Ectodermal cell (in vitro differentiated cells): ENCODE results near the gene GABRG3.

ENCODE experiments used
- H3K27ac ChIP-seq: 2 replicates; pipeline ENCODE4 v1.7.0; 2013; ENCODE audit warnings: mild to moderate bottlenecking, low read depth, low read length; ENCODE audit not compliant: insufficient read depth, poor library complexity, severe bottlenecking
- H3K27me3 ChIP-seq: 2 replicates; pipeline ENCODE4 v1.7.0; 2013; ENCODE audit warnings: mild to moderate bottlenecking, low read length; ENCODE audit not compliant: insufficient read depth, control insufficient read depth, poor library complexity, severe bottlenecking
- H3K36me3 ChIP-seq: one replicate; pipeline ENCODE4 v1.7.0; 2013; ENCODE audit warnings: low read length; ENCODE audit not compliant: control insufficient read depth, insufficient read depth
- H3K4me1 ChIP-seq: one replicate; pipeline ENCODE4 v1.7.0; 2013; ENCODE audit warnings: low read length; ENCODE audit not compliant: control insufficient read depth, insufficient read depth
- H3K4me3 ChIP-seq: 2 replicates; pipeline ENCODE4 v1.7.0; 2013; ENCODE audit warnings: low read depth, low read length, control low read depth; ENCODE audit not compliant: insufficient read depth
- H3K9me3 ChIP-seq: 2 replicates; pipeline ENCODE4 v1.7.0; 2013; ENCODE audit warnings: mild to moderate bottlenecking, low read length, moderate library complexity; ENCODE audit not compliant: control insufficient read depth
- WGBS, 2 experiments: methylation state at CpG; one replicate each; pipeline ENCODE4 v1.1.7; 2013; ENCODE audit warnings: missing lambda C conversion rate in 2 of 2; 5-methylcytosine and 5-hydroxymethylcytosine counted together

The GABRG3 gene

DNA sequence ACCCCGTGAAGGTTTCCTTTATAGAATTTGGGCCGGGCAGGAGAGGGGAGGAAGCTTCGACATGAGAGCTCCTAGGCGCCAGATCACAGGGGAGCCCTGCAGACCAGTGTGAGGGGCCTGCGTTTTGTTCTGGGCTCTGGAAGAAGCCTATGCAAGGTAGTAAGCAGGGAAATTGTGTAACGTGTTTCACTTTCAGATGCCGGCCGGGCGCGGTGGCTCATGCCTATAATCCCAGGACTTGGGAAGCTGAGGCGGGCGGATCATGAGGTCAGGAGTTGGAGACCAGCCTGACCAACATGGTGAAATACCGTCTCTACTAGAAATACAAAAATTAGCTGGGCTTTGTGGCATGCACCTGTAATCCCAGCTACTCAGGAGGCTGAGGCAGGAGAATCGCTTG lies 65.2 kb downstream of the GABRG3 start:
- Histone ChIP-seq H3K9me3 (no peaks in the 10 kb centered on the region), H3K27me3 (no peaks in the 10 kb centered on the region), H3K36me3 (no peaks in the 10 kb centered on the region), H3K4me3 (no peak overlapping the region), H3K27ac (no peak overlapping the region), H3K4me1 (no peaks in the 10 kb centered on the region)
- WGBS, 2 experiments, result 92 to 96% methylated on average over 14 of the region's 14 CpGs

DNA sequence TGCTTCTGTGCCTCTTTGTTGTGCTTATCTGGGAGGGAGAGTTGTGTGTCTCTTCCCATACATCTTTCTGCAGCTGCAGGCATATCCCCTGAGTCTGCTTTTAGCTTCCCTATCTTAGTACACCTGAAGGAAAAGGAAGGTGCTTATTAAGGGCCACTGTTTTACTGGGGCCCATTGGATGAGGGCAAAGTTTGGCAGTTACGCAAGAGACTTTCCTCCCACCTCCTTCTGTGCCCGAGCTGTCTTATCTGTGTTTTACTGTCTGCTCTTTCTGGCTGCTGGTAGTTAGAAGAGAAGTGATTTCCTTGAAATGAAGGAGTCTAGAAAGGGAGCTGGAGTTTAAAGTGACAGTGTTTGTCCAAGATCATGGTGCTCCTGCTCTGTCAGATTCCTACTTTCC lies 66.5 kb downstream of the GABRG3 start:
- no peaks in the 10 kb centered on the region for H3K4me1 ChIP-seq
- no peak overlapping the region for H3K27ac ChIP-seq
- 100% methylated on average over 2 of the region's 2 CpGs for WGBS, 2 experiments
- no peaks in the 10 kb centered on the region for H3K36me3 ChIP-seq
- H3K4me3 ChIP-seq, result no peak overlapping the region
- H3K9me3 ChIP-seq, result no peaks in the 10 kb centered on the region
- no peaks in the 10 kb centered on the region for H3K27me3 ChIP-seq

DNA sequence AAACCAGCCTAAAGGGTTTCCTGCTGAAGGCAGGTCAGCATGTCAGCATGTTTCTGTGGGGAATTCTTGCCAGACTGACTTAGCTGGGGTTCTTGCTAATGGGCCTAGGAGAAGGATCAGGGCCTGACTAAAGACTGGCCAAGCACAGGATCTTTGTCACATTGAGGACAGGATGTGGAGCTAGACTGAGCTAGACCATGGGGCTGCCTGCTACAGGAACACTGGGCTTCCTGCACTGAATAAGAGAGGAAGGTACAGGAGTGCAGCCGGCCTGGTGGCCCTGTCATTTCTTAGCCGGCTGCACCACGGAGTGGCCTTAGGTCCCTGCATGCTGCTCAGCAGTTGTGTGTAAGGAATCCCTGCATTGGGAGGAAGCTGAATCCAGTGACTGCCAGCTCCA lies 68.2 kb downstream of the GABRG3 start:
- Histone ChIP-seq H3K9me3 (no peaks in the 10 kb centered on the region), H3K27me3 (no peaks in the 10 kb centered on the region), H3K4me1 (no peaks in the 10 kb centered on the region), H3K4me3 (no peak overlapping the region), H3K36me3 (no peaks in the 10 kb centered on the region), H3K27ac (no peak overlapping the region)
- WGBS, 2 experiments, result 91 to 92% methylated on average over 3 of the region's 3 CpGs

DNA sequence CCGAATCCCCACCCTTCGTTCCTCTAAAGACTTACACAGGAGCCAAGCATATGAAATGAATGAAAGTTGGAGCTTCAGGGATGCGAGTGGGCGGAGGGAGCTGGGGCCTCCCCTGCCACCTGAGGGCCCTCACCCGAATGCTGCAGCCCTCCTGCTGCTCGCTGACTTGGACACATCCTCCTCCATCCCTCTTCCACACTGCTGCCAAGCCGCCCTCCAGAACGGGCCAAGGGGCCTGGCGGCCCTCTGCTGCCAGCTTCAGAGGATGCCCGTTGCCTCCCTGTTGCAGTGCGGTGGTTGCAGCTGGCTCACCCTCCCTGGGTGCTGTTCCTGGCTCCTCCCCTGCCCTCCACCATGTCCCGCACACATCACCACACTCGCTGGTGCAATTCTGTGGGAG lies 71.2 kb downstream of the GABRG3 start:
- H3K27ac ChIP-seq, result no peak overlapping the region
- 93 to 95% methylated on average over 13 of the region's 13 CpGs for WGBS, 2 experiments
- no peaks in the 10 kb centered on the region for H3K9me3 ChIP-seq
- H3K27me3 ChIP-seq, result no peaks in the 10 kb centered on the region
- no peak overlapping the region for H3K4me3 ChIP-seq
- no peaks in the 10 kb centered on the region for H3K4me1 ChIP-seq
- H3K36me3 ChIP-seq, result no peaks in the 10 kb centered on the region

DNA sequence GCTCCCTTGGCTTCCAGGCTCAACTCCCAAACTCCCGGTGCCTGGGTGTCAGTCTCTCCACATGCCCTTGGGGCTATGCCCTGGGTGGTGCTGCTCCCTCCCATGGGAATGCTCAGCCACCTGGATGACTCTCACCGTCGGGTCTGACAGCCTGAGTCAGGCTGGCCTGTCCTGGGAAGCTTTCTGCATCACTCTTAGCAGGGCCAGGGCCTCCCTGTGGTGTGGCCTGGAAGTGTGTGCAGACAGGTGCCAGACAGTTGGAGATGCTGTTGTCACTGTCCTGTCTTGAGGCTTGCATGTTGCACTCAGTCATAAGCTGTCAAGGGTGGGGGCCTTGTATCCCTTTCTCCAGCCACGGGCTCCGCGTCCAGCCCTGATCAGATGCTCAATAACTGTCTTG lies 71.7 kb downstream of the GABRG3 start:
- no peak overlapping the region for H3K27ac ChIP-seq
- H3K4me1 ChIP-seq, result no peaks in the 10 kb centered on the region
- H3K27me3 ChIP-seq, result no peaks in the 10 kb centered on the region
- no peaks in the 10 kb centered on the region for H3K36me3 ChIP-seq
- H3K9me3 ChIP-seq, result no peaks in the 10 kb centered on the region
- no peak overlapping the region for H3K4me3 ChIP-seq
- WGBS, 2 experiments, result 90 to 92% methylated on average over 6 of the region's 6 CpGs

DNA sequence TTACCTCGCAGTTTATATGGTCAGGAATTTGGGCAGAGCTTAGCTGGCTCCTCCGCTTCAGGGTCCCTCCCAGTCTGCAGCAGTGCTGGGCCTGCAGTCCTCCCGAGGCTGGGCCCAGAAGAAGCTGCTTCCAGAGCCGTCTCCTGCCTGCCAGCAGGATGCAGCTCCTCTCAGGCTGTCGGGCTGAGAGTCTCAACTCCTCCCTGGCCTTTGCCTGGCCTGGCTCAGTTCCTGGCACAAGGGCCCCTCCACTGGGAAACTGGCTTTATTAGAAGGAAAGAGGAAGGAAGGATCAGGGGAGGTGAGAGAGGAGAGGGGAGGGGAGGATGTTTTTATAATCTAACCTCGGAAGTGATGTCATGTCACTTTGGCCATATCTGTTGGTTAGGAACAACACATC lies 72.8 kb downstream of the GABRG3 start:
- Histone ChIP-seq H3K36me3 (no peaks in the 10 kb centered on the region), H3K27me3 (no peaks in the 10 kb centered on the region), H3K4me1 (no peaks in the 10 kb centered on the region), H3K4me3 (no peak overlapping the region), H3K9me3 (no peaks in the 10 kb centered on the region), H3K27ac (no peak overlapping the region)
- WGBS, 2 experiments, result 86 to 88% methylated on average over 6 of the region's 6 CpGs

DNA sequence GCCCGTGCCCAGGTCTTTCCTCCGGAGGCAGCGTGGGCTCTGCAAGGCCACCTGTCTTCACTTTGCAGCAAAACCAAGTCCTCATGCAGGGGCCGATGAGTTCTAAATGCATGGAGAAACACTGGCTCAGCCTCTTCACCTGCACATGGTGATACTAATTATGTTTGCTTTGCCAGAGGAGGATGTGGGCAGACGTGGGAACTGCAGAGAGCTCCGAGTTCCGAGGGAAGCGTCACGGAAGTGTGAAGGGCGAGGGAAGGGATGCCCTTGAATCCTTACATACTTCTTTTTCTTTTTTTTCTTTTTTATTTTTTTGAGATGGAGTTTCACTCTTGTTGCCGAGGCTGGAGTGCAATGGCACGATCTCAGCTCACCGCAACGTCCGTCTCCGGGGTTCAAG lies 74.8 kb downstream of the GABRG3 start:
- no peaks in the 10 kb centered on the region for H3K27me3 ChIP-seq
- H3K9me3 ChIP-seq, result no peaks in the 10 kb centered on the region
- WGBS, 2 experiments, result 94 to 96% methylated on average over 16 of the region's 16 CpGs
- H3K27ac ChIP-seq, result no peak overlapping the region
- no peak overlapping the region for H3K4me3 ChIP-seq
- H3K36me3 ChIP-seq, result no peaks in the 10 kb centered on the region
- H3K4me1 ChIP-seq, result no peaks in the 10 kb centered on the region

DNA sequence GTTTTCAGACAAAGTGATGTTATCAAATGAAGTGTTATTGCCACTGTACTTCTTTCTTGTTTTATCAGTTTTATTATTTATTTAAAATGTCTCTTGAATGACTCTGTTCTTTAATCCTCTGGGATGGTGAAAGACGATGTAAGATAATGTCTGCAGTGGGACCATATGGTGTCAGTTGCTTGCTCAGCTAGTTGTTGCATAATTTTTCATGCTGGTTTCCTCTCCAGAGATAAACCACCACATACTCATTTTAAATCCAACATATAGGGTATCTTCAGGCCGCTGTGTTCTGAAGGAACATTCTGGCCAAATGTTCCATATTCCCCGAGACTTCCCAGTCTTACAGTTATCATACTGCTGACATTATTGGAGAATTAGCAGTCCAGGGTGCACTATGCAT lies 75.9 kb downstream of the GABRG3 start:
- WGBS, 2 experiments, result 92 to 97% methylated on average over 2 to 3 of the region's 3 CpGs
- no peaks in the 10 kb centered on the region for H3K36me3 ChIP-seq
- H3K9me3 ChIP-seq, result no peaks in the 10 kb centered on the region
- no peak overlapping the region for H3K27ac ChIP-seq
- H3K4me1 ChIP-seq, result no peaks in the 10 kb centered on the region
- no peaks in the 10 kb centered on the region for H3K27me3 ChIP-seq
- H3K4me3 ChIP-seq, result no peak overlapping the region

DNA sequence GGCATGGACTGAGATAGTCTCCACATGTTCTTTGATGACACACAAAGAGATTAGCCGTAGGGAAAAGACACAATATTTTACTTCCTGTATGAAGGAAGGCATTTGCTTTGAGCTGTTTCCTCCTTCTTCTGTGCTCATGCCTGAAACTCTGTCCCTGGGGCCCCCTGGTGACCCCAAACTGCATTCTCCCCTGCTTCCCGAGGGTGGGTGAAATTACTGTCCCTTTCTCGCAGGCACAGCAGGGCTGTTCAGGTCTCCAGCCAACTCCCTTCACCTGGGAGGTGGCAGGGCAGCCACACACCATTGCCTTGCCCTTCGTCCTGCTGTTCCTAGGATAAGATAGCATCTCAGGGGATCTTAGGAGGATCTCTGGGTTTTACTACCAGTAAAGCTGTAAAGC lies 79.2 kb downstream of the GABRG3 start:
- no peak overlapping the region for H3K4me3 ChIP-seq
- H3K9me3 ChIP-seq, result no peaks in the 10 kb centered on the region
- WGBS, 2 experiments, result 78% methylated on average over 4 of the region's 4 CpGs
- H3K36me3 ChIP-seq, result no peaks in the 10 kb centered on the region
- H3K27ac ChIP-seq, result no peak overlapping the region
- H3K27me3 ChIP-seq, result no peaks in the 10 kb centered on the region
- H3K4me1 ChIP-seq, result no peaks in the 10 kb centered on the region

DNA sequence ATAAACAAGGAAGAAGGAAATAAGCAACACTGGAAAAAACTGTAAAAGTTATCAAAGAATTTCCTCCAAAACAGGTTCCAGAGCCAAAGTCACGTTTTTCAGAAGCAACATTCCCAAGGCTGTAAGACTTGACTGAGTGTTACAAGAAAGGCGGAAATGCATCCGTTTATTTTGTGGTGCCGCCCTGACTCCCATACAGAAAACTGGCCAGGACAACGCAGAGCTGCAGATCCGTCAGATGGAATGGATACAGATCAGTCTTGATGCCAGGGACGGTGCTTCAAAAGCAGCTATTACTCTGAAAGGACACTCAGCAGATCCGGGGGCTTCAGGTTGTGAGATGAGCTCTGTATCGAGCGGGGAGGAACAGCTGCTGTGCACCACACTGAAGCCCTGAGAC lies 83.4 kb downstream of the GABRG3 start:
- Histone ChIP-seq H3K4me3 (no peak overlapping the region), H3K9me3 (no peaks in the 10 kb centered on the region), H3K27ac (no peak overlapping the region), H3K36me3 (no peaks in the 10 kb centered on the region), H3K4me1 (no peaks in the 10 kb centered on the region), H3K27me3 (no peaks in the 10 kb centered on the region)
- WGBS, 2 experiments, result 89% methylated on average over 10 of the region's 10 CpGs

DNA sequence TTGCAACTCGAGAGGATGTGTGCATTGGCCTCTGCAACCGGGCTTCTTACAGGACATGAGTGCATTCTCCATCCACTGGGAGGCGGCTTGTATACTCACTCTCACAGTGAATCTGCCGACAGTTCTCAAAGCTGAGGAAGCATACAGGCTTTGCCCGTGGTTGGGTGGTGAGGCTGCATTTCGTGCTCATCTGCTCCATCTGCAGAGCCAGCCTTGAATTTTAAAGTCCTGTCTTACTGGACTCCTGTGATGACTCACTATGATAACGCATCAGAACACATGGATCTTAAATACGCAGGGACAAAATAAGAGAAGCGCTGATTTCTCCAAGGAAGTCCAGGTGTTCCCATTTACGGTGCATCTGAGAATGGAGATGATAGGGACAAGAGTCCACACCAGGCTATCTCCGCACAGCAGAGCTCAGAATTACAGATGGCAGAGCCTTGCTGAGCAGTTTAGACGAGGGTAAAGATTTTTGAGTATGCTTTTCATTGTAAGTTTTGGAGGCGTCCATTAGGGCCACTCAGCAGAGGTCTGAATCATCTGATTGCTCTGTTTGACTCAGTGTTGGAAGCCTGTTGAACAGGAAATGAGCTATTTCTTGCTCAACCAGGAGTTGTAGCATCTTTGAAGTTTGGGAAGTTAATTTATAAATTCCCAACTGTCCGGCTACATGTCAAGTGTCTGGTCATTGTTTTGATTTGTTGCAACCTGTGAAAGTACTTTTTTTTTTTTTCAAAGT lies 87.1 kb downstream of the GABRG3 start:
- H3K27ac ChIP-seq, result no peak overlapping the region
- no peaks in the 10 kb centered on the region for H3K36me3 ChIP-seq
- no peak overlapping the region for H3K4me3 ChIP-seq
- no peaks in the 10 kb centered on the region for H3K4me1 ChIP-seq
- 94% methylated on average over 14 of the region's 14 CpGs for WGBS, 2 experiments
- H3K9me3 ChIP-seq, result no peaks in the 10 kb centered on the region
- no peaks in the 10 kb centered on the region for H3K27me3 ChIP-seq
